Prostate gland (tissue), 2 donors: Measurements from ENCODE around the gene SH3BP4. TPM values are rescaled to one million over a fixed set of nuclear protein-coding genes. Genes with fewer than 3 reads are reported as not detected.
A peak's percentile ranks its signal among the peaks of the same experiment; 100 is the strongest.

Source experiments
- DNase-seq: peaks from one replicate; pipeline ENCODE4 v3.0.0-alpha.2; 2019; ENCODE audit warnings: low spot score
- H3K27ac ChIP-seq, 2 donors: fragments of 200-600 bp; sonication (generic); 2 replicates each; pipeline ENCODE4 v1.5.1; 2017 to 2019
- H3K27me3 ChIP-seq: fragments of 200-600 bp; sonication (generic); replicated peaks from 2 replicates; pipeline ENCODE4 v1.5.1; 2019; ENCODE audit not compliant: insufficient read depth
- H3K36me3 ChIP-seq, 2 donors: fragments of 200-600 bp; sonication (generic); 1 replicate in 1 of 2; 2 replicates in 1 of 2; pipeline versions ENCODE4 v1.5.1 to v1.8.1; 2017 to 2019
- H3K4me1 ChIP-seq: fragments of 200-600 bp; sonication (generic); replicated peaks from 2 replicates; pipeline ENCODE4 v1.5.1; 2019
- H3K4me3 ChIP-seq, 2 donors: fragments of 200-600 bp; sonication (generic); 2 replicates each; pipeline ENCODE4 v1.5.1; 2017 to 2019
- H3K9me3 ChIP-seq: fragments of 200-600 bp; sonication (generic); 2 replicates; pipeline ENCODE4 v1.5.1; 2017
- CTCF ChIP-seq, 4 experiments: fragments of 200-600 bp in 2 of 4; fragments of 450-650 bp in 2 of 4; sonication (generic) in 2 of 4; IDR thresholded peaks; 1 replicate in 3 of 4; 2 replicates in 1 of 4; pipeline ENCODE4 v1.5.1; 2016 to 2019; ENCODE audit warnings: antibody characterized with exemption in 4 of 4, mild to moderate bottlenecking in 2 of 4, moderate library complexity in 2 of 4
- POLR2A ChIP-seq: fragments of 450-650 bp; IDR thresholded peaks from one replicate; pipeline ENCODE4 v1.6.1; 2016; ENCODE audit warnings: antibody characterized with exemption, mild to moderate bottlenecking
- POLR2AphosphoS5 ChIP-seq: sonication (generic); formaldehyde crosslinking; IDR thresholded peaks from one replicate; pipeline ENCODE4 v1.6.1; 2017; ENCODE audit warnings: antibody characterized with exemption
- WGBS: methylation state at CpG from one replicate; pipeline ENCODE4 v1.1.5; 2018; 5-methylcytosine and 5-hydroxymethylcytosine counted together
- intact Hi-C: fragments of 100-400 bp; cut with DNase I; formaldehyde crosslinking; loops from one replicate; pipeline ENCODE4 v1.14.2; 2022
- total RNA-seq, 2 donors: library from RNA; depleted of rRNA; stranded (reverse); fragments of >200 nt; gene quantifications; one replicate each; pipeline ENCODE4 v1.1.0, GENCODE V29; 2016

SH3BP4 gene
- total RNA-seq, 2 donors from 2014 or later = 86.7 to 134 TPM

GRCh38 chr2:235047171-235048160, 95.6 kb downstream of the SH3BP4 start:
- Histone ChIP-seq H3K27ac (peak overlapping the region; percentile 2 to 57), H3K9me3 (no peaks in the 10 kb centered on the region), H3K27me3 (no peaks in the 10 kb centered on the region), H3K4me1 (peaks cover 32% of the 10 kb centered on the region), H3K4me3 (no peak overlapping the region), H3K36me3 (peaks cover 0 to 5% of the 10 kb centered on the region in 2 donors)
- no peak for DNase-seq
- TF ChIP-seq POLR2A = no peak
- no peak for TF ChIP-seq CTCF (IDR thresholded peaks at IDR 0.05)
- no peak for TF ChIP-seq POLR2AphosphoS5
- intact Hi-C loops = no loop called here
- 94% methylated on average over 24 of the region's 24 CpGs for WGBS

GRCh38 chr2:235048549-235048948, 96.7 kb downstream of the SH3BP4 start:
- TF ChIP-seq POLR2AphosphoS5 (peak; percentile 77), CTCF (IDR thresholded peaks at IDR 0.05) (no peak), POLR2A (no peak)
- Histone ChIP-seq H3K36me3 (no peaks in the 10 kb centered on the region), H3K9me3 (no peaks in the 10 kb centered on the region), H3K4me1 (peaks cover 38% of the 10 kb centered on the region), H3K27me3 (no peaks in the 10 kb centered on the region), H3K27ac (peak overlapping the region; percentile 2 to 57), H3K4me3 (no peak overlapping the region)
- 42% methylated on average over 7 of the region's 7 CpGs for WGBS
- peak; percentile 62 for DNase-seq
- intact Hi-C loops = no loop called here

DNA sequence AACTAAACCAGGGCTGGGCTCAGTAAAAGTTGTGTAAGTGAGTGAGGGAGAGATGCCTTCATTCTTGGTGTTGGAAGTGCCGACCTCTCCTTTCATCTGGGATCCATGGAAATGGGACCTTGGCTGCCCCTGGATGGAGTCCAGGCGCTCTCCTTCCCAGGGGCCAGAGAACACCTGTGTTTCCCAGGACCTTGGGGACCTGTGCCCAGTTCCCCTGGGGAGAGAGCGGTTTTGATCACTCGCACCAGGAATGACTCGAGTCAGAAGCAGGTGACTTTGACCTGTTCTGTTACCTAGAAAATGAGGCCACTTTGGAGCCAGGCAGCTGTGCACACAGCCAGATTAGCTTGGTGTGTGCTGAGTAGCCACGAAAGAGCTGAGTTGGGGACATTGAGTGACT, 97.3 kb downstream of the SH3BP4 start:
- 82% methylated on average over 6 of the region's 6 CpGs for WGBS
- no peak for TF ChIP-seq CTCF (IDR thresholded peaks at IDR 0.05)
- TF ChIP-seq POLR2A = no peak
- no peak for TF ChIP-seq POLR2AphosphoS5
- peak overlapping the region in 1 of 2 donors; percentile 81 for H3K27ac ChIP-seq

GRCh38 chr2:235049719-235050118, 97.9 kb downstream of the SH3BP4 start:
- Histone ChIP-seq H3K27me3 (no peaks in the 10 kb centered on the region), H3K4me1 (peaks cover 32% of the 10 kb centered on the region), H3K27ac (peak overlapping the region in 1 of 2 donors; percentile 81), H3K4me3 (no peak overlapping the region), H3K9me3 (no peaks in the 10 kb centered on the region), H3K36me3 (peaks cover 0 to 6% of the 10 kb centered on the region in 2 donors)
- intact Hi-C loops = no loop called here
- WGBS = 94% methylated on average over 7 of the region's 8 CpGs
- TF ChIP-seq POLR2A (no peak), CTCF (IDR thresholded peaks at IDR 0.05) (no peak), POLR2AphosphoS5 (no peak)
- no peak for DNase-seq

More for the DNA sequence above, 97.3 kb downstream of the SH3BP4 start:
- Histone ChIP-seq H3K27me3 (no peaks in the 10 kb centered on the region), H3K36me3 (no peaks in the 10 kb centered on the region), H3K4me1 (peaks cover 39% of the 10 kb centered on the region), H3K4me3 (no peak overlapping the region), H3K9me3 (no peaks in the 10 kb centered on the region)
- DNase-seq = no peak
- intact Hi-C loops = no loop called here

DNA sequence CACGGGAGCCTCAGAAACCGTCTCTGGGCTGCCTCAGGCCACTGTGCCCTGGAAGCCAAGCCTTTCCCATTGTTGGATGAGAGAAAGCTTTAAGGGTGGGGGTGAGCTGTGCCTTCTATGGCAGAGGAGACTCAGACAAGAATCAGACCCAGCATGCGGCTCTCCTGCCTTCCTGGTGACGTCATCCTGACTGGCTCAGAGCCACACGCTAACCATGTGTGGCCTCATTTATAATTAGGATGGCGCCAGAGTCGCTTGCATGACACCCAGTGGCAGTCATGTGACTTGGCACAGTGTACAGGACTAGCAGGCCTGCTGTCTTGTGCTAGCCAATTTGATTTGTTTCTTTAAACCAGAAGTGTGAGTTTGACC, 99.1 kb downstream of the SH3BP4 start:
- 16% methylated on average over 7 of the region's 7 CpGs for WGBS
- no peak for TF ChIP-seq CTCF (IDR thresholded peaks at IDR 0.05)
- TF ChIP-seq POLR2AphosphoS5 = peak; percentile 90
- no peak for TF ChIP-seq POLR2A
- no peak overlapping the region for H3K4me3 ChIP-seq
- H3K27me3 ChIP-seq = no peaks in the 10 kb centered on the region
- H3K4me1 ChIP-seq = peaks cover 31% of the 10 kb centered on the region
- intact Hi-C loops = no loop called here
- H3K27ac ChIP-seq = peak overlapping the region; percentile 77 to 81
- DNase-seq = peak; percentile 90
- H3K9me3 ChIP-seq = no peaks in the 10 kb centered on the region
- H3K36me3 ChIP-seq = peaks cover 0 to 6% of the 10 kb centered on the region in 2 donors
